ENCODE data around the gene LUZP4.
"Not testable (repeated sequence)": the region's sequence is repeated elsewhere in the genome, so short reads cannot be mapped to it uniquely, and the experiment has no call there.

The LUZP4 gene

DNA sequence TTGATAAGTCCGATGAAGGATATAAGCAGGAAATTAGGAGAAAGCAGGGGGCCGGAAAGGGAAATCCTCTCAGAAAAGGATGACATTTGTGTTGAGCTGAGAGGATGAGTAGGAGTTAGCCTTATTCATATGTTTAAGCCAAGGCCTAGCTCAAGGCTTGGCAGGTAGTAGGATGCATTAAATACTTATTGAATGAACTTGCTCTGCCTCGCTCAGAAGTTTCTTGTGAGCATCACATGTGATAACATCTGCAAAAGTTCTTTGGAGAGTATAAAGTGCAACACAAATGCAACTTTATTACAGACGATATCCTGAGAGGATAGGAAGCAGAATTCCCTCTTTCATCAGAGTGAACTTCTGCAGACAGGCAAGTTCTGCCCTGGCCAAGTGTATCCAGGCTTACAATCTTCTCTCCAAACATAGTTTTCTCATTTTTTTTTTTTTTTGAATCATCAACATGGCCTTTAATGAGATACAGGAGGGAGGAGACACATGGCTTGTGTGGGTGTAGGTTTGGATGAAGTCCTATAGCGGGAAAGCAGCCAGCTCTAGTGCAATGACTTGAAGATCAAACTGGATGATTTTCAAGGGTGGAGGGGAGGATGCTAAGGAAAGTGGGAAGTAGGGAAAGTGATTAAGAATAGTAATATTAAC lies 48.1 kb downstream of the LUZP4 start:
- no peak for DNase-seq

DNA sequence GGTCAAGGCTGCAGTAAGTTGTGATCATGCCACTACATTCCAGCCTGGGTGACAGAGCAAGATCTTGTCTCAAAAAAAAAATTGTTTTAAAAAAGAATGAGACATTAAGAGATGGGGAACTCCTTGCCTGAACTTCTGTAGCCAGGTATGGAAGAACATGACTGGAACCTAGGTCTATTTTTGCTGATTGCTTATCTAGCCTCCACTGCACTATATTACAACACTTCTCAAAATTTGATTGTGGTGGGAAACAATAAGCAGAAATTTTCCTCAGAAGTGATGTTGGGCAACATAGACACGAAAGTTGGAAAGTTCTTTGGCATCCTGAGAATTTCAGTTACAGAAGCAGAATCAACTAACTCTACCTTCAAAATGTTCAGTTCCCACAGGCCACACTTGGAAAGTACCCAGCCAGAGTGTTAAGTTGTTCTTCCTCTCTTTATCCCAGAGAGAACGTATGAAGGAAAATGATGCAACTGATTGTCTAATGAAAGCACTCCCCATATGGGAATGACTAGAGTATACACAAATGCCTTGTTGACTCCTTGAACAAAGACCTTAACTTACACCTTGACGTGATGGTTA lies 50.0 kb downstream of the LUZP4 start:
- DNase-seq = no peak

DNA sequence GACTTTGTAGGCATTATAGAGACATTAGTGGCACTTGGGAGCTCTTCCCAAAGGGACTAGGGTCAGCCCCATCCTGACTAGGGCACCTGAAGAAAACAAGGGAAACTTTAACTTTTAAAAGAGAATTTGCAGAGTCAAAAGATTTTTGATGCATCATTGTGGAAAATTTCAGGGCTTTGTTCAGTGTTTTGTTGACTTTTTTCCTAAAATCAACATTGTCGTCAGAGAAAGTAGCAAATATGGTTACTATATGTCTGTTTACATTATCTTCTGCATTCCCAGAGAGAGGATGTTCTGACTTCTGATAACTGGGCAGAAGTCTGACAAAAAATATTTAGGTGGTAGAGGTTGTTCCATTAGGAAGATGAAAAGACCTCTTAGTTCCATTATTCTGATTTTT lies 51.9 kb downstream of the LUZP4 start:
- DNase-seq = no peak

DNA sequence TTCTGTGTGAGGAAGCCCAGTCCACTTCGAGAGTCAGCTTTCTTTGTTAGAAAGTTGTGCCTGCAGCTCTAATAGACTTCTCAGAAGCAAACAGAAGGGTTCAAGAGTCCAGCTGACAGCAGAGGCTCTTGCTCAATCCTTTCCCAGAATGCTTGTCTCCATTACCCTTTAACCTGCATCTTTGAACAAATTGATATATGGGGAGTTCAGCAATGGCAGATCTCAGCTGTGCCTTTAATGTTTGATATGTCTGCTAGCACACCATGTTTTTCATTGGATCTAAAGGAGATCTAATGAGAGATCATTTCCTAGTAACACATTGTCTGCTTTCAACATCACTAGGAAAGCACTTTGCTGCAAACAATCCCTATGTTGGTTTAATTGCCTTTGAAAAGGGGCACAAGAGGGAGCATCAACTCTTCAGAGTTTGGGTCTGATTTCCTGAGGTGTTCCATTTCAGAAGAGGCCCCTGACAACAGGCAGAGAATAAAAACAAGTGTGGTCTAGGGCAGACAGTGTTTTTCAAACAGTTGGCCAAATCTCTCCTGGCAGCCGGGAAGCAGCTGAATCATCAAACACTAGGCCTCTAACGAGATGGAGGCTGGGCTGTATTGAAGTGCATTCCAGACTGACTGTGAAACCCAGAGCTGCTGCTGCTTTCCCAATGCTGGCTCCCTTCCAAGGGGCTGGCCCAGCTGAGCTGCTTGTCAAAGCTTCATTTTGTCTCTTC lies 55.5 kb downstream of the LUZP4 start:
- no peak for DNase-seq

DNA sequence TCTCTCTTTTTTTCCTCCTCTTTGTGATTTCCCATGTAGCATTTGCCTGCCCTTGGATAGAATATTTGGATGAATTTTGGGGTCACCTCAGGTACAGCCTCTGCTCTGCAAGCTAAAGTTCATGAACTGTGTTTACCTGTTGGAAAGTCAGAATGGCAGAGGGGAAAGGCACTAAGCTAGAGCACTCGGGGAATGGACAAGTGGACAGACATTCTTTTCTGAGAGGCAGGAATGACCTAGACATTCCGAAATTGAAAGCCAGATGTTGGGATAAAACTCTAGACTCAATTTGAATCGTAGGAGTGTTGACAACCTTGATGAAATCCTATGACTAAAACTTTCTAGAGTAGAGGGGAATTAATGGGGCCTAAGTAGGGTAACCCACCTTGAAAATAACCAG lies 56.1 kb downstream of the LUZP4 start:
- DNase-seq = no peak

DNA sequence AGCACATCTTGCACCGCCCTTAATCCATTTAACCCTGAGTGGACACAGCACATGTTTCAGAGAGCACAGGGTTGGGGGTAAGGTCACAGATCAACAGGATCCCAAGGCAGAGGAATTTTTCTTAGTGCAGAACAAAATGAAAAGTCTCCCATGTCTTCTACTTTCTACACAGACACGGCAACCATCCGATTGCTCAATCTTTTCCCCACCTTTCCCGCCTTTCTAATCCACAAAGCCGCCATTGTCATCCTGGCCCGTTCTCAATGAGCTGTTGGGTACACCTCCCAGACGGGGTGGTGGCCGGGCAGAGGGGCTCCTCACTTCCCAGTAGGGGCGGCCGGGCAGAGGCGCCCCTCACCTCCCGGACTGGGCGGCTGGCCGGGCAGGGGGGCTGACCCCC lies 57.2 kb downstream of the LUZP4 start:
- DNase-seq = not testable (repeated sequence)

DNA sequence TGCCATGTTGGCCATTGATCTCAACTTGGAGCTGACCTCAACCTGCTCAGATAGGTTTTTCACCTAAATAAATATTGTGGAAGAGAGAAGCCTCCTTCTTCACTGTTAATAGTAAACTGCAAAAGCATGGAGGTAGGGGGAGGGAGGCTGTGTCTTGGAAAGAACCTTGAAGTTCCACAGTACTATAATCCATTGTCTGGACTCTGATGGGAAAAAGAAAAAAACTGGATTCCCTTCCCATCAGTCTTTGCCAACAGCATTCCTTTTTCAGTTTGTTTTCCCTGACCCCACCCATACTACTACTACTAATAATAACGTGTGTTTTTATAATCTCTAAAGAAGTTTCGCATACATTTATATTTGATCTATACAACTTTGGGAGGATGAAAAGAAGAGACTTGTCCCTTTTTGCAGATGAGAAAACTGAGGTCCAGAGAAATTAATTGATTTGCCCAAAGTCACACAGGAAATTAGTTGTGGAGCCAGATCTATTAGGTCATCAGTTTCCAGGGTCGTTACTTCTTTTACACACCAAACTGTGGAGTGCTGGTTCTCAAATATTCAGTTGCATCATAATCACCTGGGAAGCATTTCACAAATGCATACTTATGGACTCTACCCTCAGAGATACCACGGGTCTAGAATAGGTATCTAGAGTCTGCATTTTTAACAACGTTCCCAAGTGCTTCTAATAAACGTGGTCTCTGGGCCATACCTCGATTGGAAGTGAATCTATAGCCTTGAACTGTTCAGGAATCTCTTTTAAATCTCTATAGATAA lies 59.1 kb downstream of the LUZP4 start:
- DNase-seq = no peak

DNA sequence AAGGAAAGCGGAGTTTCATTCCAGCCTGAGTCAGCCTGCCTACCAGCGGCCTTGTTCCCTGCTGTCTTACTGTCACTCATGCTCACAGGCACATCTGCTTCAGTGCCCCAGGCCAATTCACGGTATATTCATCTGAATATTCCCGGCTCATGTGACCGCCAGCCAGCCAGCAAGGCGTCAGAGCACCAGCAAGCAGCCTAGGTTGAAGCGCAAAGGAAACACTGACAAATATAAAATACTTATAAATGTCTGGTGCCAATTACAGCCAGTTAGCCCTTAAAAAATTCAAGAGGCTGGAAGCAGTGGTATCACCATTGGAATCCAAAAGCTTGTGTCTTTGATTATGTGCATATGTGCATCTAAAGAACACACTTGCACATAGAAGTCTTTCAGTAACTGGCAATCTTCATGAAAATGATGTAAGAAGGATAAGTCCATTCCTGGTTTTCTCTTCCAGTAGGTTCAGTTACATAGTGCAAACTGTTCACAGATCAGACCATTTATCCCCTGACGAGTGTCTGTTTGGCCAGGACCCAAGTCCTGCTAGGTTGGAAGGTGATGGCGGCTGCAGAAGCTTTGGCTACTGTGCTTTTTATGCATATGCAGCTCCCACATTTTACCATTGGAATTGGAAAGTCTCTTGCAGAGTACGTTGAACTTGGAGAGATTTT lies 61.3 kb downstream of the LUZP4 start:
- DNase-seq = no peak

DNA sequence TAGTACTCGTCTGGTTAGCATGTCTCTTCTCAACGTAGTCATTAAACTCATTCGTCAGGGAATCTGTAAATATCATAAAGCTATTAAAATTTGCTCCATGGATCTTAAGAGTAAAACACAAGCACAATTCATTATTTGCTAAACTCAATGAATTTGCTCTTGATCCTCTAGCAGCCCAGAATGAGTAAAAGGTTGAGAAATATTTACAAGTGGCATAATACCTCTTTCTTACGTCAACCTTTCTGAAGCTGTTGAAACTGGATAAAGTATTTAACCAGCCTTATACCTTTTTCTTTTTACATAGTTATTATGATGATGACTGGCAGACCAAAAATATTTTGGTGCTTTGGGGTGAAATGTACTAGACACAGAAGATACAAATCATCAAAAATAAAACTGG lies 66.9 kb downstream of the LUZP4 start:
- no peak for DNase-seq
